HEK293 (cell line): ENCODE data around the gene LEPR.

Experiments used
- KLF1 ChIP-seq: fragments of 450-650 bp; formaldehyde crosslinking; IDR thresholded peaks from 2 replicates; pipeline ENCODE4 v1.5.1; 2016; ENCODE audit warnings: missing biosample characterization, missing genetic modification characterization
- OSR2 ChIP-seq: fragments of 450-650 bp; formaldehyde crosslinking; IDR thresholded peaks from 2 replicates; pipeline ENCODE4 v1.5.1; 2016; ENCODE audit warnings: missing biosample characterization, missing genetic modification characterization
- SCRT1 ChIP-seq: fragments of 450-650 bp; formaldehyde crosslinking; IDR thresholded peaks from 2 replicates; pipeline ENCODE4 v1.5.1; 2016; ENCODE audit warnings: missing biosample characterization, missing genetic modification characterization, borderline replicate concordance
- SP7 ChIP-seq: fragments of 450-650 bp; formaldehyde crosslinking; IDR thresholded peaks from 2 replicates; pipeline ENCODE4 v1.5.1; 2016; ENCODE audit warnings: missing biosample characterization, missing genetic modification characterization
- ZFP69B ChIP-seq: fragments of 450-650 bp; formaldehyde crosslinking; IDR thresholded peaks from 2 replicates; pipeline ENCODE4 v1.5.1; 2016; ENCODE audit warnings: missing biosample characterization, missing genetic modification characterization
- ZIC2 ChIP-seq: fragments of 450-650 bp; formaldehyde crosslinking; IDR thresholded peaks from 2 replicates; pipeline ENCODE4 v1.5.1; 2016; ENCODE audit warnings: missing biosample characterization, missing genetic modification characterization
- ZNF10 ChIP-seq: fragments of 450-650 bp; formaldehyde crosslinking; IDR thresholded peaks from 2 replicates; pipeline ENCODE4 v1.5.1; 2017; ENCODE audit warnings: missing biosample characterization, missing genetic modification characterization
- ZNF2 ChIP-seq: fragments of 450-650 bp; formaldehyde crosslinking; IDR thresholded peaks from 2 replicates; pipeline ENCODE4 v1.5.1; 2016; ENCODE audit warnings: missing biosample characterization, missing genetic modification characterization
- ZNF335 ChIP-seq: fragments of 450-650 bp; formaldehyde crosslinking; conservative IDR thresholded peaks from 2 replicates; pipeline ENCODE4 v1.5.1; 2016; ENCODE audit warnings: missing biosample characterization, missing genetic modification characterization
- ZNF394 ChIP-seq: fragments of 450-650 bp; formaldehyde crosslinking; IDR thresholded peaks from 2 replicates; pipeline ENCODE4 v1.5.1; 2016; ENCODE audit warnings: missing biosample characterization, missing genetic modification characterization, mild to moderate bottlenecking, moderate library complexity, borderline replicate concordance
- ZNF426 ChIP-seq: fragments of 450-650 bp; formaldehyde crosslinking; IDR thresholded peaks from 2 replicates; pipeline ENCODE4 v1.5.1; 2017; ENCODE audit warnings: missing biosample characterization, missing genetic modification characterization, mild to moderate bottlenecking, inconsistent platforms, moderate library complexity
- ZNF518A ChIP-seq: fragments of 450-650 bp; formaldehyde crosslinking; conservative IDR thresholded peaks from 2 replicates; pipeline ENCODE4 v1.5.1; 2016; ENCODE audit warnings: low read depth, missing biosample characterization, missing genetic modification characterization
- ZNF692 ChIP-seq: fragments of 450-650 bp; formaldehyde crosslinking; IDR thresholded peaks from 2 replicates; pipeline ENCODE4 v1.5.1; 2016; ENCODE audit warnings: missing biosample characterization, missing genetic modification characterization
- TF ChIP-seq, protein P1 (sequence below): fragments of 450-650 bp; formaldehyde crosslinking; IDR thresholded peaks from 2 replicates; pipeline ENCODE4 v1.5.1; 2016; ENCODE audit warnings: missing biosample characterization, missing genetic modification characterization
- TF ChIP-seq, protein P2 (sequence below): fragments of 450-650 bp; IDR thresholded peaks from 2 replicates; pipeline ENCODE4 v1.5.1; 2018; ENCODE audit warnings: missing biosample characterization, mild to moderate bottlenecking, missing genetic modification characterization
- TF ChIP-seq, protein P3 (sequence below): fragments of 450-650 bp; formaldehyde crosslinking; IDR thresholded peaks from 2 replicates; pipeline ENCODE4 v1.5.1; 2016; ENCODE audit warnings: missing biosample characterization, missing genetic modification characterization
- TF ChIP-seq, protein P4 (sequence below): fragments of 450-650 bp; formaldehyde crosslinking; IDR thresholded peaks from 2 replicates; pipeline ENCODE4 v1.5.1; 2016; ENCODE audit warnings: missing biosample characterization, missing genetic modification characterization

Gene LEPR

GRCh38 chr1:65467536-65467935 lies 47.1 kb downstream of the LEPR start (continued):
- TF ChIP-seq, protein P1, sequence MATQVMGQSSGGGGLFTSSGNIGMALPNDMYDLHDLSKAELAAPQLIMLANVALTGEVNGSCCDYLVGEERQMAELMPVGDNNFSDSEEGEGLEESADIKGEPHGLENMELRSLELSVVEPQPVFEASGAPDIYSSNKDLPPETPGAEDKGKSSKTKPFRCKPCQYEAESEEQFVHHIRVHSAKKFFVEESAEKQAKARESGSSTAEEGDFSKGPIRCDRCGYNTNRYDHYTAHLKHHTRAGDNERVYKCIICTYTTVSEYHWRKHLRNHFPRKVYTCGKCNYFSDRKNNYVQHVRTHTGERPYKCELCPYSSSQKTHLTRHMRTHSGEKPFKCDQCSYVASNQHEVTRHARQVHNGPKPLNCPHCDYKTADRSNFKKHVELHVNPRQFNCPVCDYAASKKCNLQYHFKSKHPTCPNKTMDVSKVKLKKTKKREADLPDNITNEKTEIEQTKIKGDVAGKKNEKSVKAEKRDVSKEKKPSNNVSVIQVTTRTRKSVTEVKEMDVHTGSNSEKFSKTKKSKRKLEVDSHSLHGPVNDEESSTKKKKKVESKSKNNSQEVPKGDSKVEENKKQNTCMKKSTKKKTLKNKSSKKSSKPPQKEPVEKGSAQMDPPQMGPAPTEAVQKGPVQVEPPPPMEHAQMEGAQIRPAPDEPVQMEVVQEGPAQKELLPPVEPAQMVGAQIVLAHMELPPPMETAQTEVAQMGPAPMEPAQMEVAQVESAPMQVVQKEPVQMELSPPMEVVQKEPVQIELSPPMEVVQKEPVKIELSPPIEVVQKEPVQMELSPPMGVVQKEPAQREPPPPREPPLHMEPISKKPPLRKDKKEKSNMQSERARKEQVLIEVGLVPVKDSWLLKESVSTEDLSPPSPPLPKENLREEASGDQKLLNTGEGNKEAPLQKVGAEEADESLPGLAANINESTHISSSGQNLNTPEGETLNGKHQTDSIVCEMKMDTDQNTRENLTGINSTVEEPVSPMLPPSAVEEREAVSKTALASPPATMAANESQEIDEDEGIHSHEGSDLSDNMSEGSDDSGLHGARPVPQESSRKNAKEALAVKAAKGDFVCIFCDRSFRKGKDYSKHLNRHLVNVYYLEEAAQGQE (tag by site-specific recombination), result no peak
- TF ChIP-seq KLF1 (tag by site-specific recombination), result peak; percentile 80
- TF ChIP-seq OSR2 (tag by site-specific recombination), result peak; percentile 87
- TF ChIP-seq ZNF2 (tag by site-specific recombination), result 0 out of 2 replicates have a peak, but pooled peaks have one; percentile 16
- TF ChIP-seq, protein P2, sequence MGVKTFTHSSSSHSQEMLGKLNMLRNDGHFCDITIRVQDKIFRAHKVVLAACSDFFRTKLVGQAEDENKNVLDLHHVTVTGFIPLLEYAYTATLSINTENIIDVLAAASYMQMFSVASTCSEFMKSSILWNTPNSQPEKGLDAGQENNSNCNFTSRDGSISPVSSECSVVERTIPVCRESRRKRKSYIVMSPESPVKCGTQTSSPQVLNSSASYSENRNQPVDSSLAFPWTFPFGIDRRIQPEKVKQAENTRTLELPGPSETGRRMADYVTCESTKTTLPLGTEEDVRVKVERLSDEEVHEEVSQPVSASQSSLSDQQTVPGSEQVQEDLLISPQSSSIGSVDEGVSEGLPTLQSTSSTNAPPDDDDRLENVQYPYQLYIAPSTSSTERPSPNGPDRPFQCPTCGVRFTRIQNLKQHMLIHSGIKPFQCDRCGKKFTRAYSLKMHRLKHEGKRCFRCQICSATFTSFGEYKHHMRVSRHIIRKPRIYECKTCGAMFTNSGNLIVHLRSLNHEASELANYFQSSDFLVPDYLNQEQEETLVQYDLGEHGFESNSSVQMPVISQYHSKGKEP (tag by site-specific recombination), result peak; percentile 56; the same call in 1 of the 2 replicates
- TF ChIP-seq ZNF335 (tag by site-specific recombination), result no peak
- TF ChIP-seq ZFP69B (tag by site-specific recombination), result peak; percentile 90
- TF ChIP-seq ZNF10 (tag by site-specific recombination), result no peak
- 0 out of 2 replicates have a peak, but pooled peaks have one; percentile 12 for TF ChIP-seq SP7
- TF ChIP-seq ZNF692 (tag by site-specific recombination), result peak; percentile 92
- peak; percentile 34; the same call in 1 of the 2 replicates for TF ChIP-seq SCRT1 (tag by site-specific recombination)
- TF ChIP-seq ZIC2 (tag by site-specific recombination), result peak; percentile 91
- TF ChIP-seq ZNF426 (tag by site-specific recombination), result no peak
- peak; percentile 21; the same call in 1 of the 2 replicates for TF ChIP-seq ZNF394 (tag by site-specific recombination)
- TF ChIP-seq, protein P3, sequence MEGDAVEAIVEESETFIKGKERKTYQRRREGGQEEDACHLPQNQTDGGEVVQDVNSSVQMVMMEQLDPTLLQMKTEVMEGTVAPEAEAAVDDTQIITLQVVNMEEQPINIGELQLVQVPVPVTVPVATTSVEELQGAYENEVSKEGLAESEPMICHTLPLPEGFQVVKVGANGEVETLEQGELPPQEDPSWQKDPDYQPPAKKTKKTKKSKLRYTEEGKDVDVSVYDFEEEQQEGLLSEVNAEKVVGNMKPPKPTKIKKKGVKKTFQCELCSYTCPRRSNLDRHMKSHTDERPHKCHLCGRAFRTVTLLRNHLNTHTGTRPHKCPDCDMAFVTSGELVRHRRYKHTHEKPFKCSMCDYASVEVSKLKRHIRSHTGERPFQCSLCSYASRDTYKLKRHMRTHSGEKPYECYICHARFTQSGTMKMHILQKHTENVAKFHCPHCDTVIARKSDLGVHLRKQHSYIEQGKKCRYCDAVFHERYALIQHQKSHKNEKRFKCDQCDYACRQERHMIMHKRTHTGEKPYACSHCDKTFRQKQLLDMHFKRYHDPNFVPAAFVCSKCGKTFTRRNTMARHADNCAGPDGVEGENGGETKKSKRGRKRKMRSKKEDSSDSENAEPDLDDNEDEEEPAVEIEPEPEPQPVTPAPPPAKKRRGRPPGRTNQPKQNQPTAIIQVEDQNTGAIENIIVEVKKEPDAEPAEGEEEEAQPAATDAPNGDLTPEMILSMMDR, result 0 out of 2 replicates have a peak, but pooled peaks have one; percentile 46
- TF ChIP-seq, protein P4, sequence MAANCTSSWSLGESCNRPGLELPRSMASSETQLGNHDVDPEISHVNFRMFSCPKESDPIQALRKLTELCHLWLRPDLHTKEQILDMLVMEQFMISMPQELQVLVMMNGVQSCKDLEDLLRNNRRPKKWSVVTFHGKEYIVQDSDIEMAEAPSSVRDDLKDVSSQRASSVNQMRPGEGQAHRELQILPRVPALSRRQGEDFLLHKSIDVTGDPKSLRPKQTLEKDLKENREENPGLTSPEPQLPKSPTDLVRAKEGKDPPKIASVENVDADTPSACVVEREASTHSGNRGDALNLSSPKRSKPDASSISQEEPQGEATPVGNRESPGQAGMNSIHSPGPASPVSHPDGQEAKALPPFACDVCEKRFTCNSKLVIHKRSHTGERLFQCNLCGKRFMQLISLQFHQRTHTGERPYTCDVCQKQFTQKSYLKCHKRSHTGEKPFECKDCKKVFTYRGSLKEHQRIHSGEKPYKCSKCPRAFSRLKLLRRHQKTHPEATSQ (tag by site-specific recombination), result no peak
- no peak for TF ChIP-seq ZNF518A (tag by site-specific recombination)
- TF ChIP-seq, all 188 proteins: peak for 14
